Measurements from ENCODE around the gene CRLF1.

CRLF1 gene

DNA sequence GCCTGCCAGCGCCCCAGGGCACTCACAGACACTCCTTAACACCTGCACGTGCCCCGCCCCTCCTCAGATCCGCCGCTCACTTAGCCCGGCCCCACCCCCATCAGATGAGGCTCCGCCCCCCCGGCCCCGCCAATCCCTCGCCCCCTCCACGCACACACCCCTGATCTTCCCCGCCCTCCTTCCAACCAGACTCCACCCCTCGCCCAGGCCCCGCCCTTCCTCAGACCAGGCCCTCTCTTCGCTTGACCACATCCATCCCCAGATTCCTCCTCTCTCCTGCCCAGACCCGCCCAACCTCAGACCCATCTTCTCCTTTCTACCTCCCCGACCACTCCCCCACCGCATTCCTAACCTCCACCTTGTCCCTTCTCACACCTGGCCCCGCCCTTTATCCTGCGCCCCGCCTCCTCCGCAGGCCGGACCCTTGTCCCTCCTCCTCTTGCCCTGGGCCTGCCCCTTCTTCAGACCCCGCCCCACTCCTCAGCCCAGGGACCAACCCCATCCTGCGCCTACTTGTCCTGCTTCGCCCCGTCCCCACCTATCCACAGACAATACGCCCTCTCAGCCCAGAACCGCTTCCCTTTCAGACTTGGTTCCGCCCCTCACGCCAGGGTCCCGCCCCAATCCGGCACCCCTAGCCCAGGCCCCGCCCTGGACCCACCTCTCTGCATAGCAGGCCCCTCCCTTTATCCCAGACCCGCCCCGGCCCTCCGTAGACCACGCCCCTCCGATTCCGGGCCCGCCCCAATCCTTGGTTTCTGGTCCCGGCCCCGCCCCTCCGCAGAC is 29.8 kb upstream of the CRLF1 start:
- DNase-seq (ENCODE audit: low read depth), result peak; percentile 98

DNA sequence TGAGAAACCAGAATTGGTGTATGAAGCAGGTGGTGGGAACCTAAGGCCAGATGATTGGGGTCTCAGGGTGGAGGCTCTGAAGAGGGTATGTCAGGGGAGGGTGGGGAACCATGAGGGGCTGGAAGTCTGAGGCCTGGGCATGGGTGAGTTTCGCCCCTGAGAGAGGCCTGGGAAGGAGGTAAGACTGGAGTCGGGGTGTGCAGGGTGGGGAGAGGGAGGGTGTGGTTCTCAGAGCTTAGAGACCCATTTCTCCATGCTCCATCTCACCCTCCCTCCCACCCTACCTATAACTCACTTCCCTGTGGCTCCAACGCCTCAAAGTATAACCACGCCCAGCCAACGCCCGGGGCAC is 29.2 kb upstream of the CRLF1 start:
- no peak for DNase-seq (ENCODE audit: low read depth)

- no peak for DNase-seq (ENCODE audit: low read depth)
Observed at GRCh38 chr19:18634612-18635297, 28.2 kb upstream of the CRLF1 start.

DNA sequence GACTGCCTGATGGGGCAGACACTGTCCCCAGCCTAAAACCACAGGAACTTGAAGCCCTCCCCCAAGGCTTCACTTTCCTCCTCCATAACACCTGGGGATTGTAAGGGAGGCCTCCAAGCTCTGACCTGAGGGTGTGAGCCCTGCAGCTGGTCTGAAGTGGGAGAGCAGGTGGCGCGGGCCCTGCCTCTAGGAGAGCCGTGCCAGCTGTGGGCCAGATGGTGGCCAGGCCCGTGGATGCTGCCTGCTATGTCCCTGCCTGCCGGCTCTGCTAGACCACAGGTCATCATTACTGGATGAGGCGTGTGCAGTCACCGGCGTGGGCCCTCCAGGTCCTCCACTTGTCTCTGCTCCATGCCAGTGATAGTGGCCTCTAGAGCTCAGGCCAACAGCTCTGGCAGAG is 26.7 kb upstream of the CRLF1 start:
- no peak for DNase-seq (ENCODE audit: low read depth)

DNA sequence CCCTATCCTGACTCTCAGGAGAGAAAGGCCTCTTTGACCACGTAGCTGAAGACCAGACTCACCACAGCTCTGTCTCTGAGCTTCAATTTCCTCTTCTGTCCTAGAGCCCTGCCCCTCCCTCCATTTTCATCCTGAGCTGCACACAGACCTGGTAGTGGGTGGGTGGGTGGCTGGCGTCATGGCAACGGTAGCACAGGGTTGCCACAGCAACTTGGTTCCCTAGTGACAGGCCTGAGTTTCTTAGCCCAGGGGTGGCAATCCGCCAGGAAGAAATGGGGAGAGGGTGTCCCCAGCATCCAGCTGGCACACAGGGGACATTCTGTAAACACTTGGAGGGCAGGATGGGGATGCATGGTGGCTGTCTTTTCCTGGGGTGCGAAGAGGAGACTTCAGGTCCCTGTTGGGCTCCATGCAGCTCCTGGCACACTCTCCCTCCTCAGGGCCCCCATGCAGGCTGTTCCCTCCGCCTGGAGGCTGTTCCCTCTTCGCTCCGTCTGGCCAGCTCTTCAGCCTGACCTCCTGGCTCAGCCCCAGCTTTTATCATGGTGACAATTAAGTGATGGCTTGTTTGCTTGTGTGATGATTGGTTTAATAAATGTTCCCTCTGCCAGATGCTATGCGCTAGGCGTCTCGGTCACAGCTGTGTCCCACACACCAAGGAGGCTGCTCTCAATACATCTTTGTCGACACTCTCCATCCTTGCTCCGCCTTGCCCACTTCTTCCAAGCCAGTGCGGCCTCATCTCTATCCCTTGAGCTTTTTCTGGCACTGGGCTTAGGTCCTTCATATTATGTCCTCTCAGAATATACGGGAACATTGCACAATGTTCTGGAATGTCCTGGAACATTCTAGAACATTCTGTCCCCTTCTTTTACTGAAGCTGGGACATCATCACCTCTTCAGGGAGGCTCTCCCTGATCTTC is 22.8 kb upstream of the CRLF1 start:
- DNase-seq (ENCODE audit: low read depth), result no peak

DNA sequence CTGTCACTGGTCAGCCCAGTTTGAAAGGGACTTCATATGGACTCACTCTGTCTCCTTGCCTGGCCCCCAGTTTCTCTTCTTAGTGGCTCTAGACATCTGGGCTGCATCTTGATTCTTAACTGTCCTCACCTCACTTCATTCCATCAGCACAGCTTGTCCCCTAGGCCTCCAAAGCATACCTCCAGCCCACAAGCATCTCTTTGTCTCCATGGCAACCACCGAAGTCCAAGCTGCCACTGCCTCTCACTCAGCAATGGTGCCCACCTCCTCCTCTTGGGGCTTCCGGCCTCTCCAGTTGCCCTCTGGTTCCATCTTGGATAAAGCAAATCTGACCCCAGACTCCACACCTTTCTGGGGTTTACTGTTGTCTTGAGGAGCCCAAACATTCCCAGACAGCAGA is 20.3 kb upstream of the CRLF1 start:
- DNase-seq (ENCODE audit: low read depth), result no peak

DNA sequence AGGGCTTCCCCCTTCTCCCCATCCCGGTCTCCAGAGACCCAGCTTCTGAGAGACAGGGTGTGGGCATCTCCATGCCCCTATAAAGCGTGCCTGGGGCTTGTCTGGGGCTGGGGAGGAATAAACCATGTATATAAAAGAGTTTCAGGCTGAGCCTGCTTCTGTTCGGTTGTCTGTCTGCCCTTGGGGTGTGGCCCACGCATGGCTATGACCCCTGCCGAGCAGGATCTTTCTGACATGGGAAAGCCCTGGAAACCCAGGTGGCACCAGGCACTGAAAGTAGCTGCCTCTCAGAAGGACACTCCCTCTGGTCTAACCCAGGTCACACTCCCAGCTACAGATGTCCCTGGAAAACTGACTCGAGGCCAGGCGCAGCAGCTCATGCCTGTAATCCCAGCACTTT is 14.3 kb upstream of the CRLF1 start:
- DNase-seq (ENCODE audit: low read depth), result no peak

DNA sequence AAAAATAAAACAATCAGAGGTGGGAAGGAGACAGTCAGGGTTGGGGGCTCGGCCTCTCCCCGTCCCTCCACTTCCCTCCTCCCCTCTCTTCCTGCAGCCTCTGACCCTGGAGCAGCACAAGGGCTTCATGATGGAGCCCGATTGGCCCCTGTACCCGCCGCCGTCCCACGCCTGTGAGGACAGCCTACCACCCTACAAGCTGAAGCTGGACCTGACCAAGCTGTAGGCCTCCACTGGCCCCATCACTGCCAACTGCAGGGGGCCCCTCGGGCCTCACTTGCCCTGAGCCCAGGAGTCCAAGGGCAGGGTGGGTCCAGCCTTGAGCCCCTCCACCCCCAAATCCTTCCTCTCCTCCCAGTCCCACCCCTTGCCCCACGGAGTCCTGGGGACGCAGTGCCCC is 13.7 kb upstream of the CRLF1 start:
- DNase-seq (ENCODE audit: low read depth), result no peak

- DNase-seq (ENCODE audit: low read depth), result no peak
Observed at GRCh38 chr19:18618236-18618635, 11.6 kb upstream of the CRLF1 start.

DNA sequence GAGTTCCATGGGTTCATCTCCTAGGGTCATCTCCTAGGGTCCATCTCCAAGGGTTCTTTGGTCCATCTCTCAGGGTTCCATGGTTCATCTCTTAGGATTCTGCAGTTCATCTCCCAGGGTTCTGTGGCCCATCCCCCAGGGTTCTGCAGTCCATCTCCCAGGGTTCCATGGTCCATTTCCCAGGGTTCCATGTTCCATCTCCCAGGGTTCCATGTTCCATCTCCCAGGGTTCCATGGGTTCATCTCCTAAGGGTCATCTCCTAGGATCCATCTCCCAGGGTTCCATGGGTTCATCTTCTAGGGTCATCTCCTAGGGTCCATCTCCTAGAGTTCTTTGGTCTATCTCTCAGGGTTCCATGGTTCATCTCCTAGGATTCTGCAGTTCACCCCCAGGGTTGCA is 11.0 kb upstream of the CRLF1 start:
- DNase-seq (ENCODE audit: low read depth), result no peak

GRCh38 chr19:18616023-18616422 is 9.4 kb upstream of the CRLF1 start:
- DNase-seq (ENCODE audit: low read depth), result no peak

DNA sequence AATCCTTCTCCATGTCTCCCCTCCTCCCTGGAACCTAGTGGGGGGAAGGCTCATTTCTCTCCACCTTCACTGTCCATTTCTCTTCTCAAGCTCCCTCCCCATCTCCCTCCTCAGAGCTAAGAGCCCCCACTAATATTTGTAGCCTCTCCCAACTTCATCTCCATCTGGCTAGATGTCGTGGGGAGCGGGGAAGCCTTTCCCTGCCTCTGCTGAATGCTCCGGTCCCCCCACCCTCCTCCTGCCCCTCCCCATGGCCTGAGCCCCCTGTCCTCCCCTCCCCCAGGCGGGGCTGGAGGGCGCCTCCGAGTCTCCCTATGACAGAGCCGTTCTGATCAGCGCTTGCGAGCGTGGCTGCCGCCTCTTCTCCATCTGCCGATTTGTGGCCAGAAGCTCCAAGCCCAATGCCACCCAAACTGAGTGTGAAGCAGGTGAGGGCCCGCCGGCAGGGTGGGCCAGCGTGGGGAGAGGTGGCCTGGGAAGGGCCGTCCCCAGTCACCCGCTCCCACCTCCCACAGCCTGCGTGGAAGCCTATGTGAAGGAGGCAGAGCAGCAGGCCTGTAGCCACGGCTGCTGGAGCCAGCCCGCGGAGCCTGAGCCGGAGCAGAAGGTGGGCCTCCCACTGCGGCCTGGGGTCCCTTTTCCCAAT is 7.1 kb upstream of the CRLF1 start:
- no peak for DNase-seq (ENCODE audit: low read depth)

DNA sequence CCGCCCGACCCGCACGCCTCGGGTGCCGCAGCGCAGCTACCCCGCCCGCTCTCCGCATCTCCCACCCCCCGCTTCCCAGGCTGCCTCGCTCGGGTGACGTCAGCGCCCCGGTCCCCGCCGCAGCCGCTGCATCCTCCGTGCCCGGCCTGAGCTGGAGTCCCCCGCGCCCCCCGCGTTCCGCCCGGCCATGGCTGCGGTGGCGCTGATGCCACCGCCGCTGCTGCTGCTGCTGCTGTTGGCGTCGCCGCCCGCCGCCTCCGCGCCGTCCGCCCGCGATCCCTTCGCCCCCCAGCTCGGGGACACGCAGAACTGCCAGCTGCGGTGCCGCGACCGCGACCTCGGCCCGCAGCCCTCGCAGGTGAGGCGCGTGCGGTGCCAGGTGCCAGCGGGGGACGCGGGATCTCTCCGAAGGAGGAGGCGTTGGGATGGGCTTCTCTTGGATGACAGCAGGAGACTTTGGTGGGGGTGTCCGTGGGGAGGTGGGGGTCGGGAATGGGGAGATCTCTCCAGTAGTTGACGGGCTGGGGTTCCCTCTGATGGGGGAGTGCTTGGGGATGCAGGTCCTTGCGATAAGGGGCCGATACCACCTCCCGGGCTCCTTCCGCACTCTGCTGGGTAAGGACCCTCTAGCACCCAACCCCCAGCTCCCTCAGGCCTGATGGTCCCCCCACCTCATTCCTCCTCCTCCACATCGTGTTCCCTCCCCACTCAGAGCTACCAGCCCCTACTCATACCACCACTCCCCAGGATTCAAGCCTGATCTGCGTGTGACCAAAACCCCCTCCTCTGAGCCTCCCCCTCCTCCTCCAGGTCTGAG is 6.4 kb upstream of the CRLF1 start, which contains the start of gene TMEM59L:
TSS of gene TMEM59L (plus strand) at position 99 of the 817 bp plus-strand sequence. CDS start at position 188, 89 bp downstream.
- DNase-seq (ENCODE audit: low read depth), result no peak

GRCh38 chr19:18612051-18612771 is 5.6 kb upstream of the CRLF1 start:
- no peak for DNase-seq (ENCODE audit: low read depth)

GRCh38 chr19:18611327-18612050 is 4.9 kb upstream of the CRLF1 start:
- no peak for DNase-seq (ENCODE audit: low read depth)

GRCh38 chr19:18610556-18611326 is 4.1 kb upstream of the CRLF1 start:
- no peak for DNase-seq (ENCODE audit: low read depth)

GRCh38 chr19:18610245-18610555 is 3.6 kb upstream of the CRLF1 start:
- DNase-seq (ENCODE audit: low read depth), result no peak

DNA sequence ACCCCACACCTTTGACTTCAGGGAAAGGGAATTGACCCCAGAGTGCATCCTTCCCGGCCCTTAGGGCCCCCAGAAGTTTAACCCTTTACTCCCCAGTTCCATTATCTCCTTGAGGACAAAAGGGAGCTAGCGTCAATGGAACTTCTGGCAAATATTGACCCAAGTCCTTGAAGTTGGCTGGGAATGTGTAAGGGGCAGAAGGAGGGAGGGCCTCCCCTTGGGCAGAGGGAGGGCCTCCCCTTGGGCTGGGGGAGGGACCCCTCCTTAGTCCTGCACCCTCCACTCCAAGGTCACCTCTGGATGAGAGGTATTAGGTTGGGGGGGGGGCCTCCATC is 3.1 kb upstream of the CRLF1 start:
- no peak for DNase-seq (ENCODE audit: low read depth)

All from iris pigment epithelial cell (primary cell).